Fibroblast of mammary gland (primary cell): Measurements from ENCODE around the gene ZNF423.

Source experiments
- DNase-seq: peaks from one replicate; pipeline ENCODE4 v3.0.0-alpha.2; 2010; ENCODE audit warnings: low read depth
- H3K4me3 ChIP-seq: 2 replicates; pipeline ENCODE4 v1.5.1; 2011; ENCODE audit warnings: low read depth, mild to moderate bottlenecking, low read length, moderate library complexity; ENCODE audit not compliant: control insufficient read depth
- CTCF ChIP-seq: conservative IDR thresholded peaks from 2 replicates; pipeline ENCODE4 v1.5.1; 2011; ENCODE audit warnings: low read depth, low read length, inconsistent platforms; ENCODE audit not compliant: control insufficient read depth, insufficient read depth

Gene ZNF423

GRCh38 chr16:49636608-49637007 lies 219.3 kb downstream of the ZNF423 start:
- no peak for TF ChIP-seq CTCF
- H3K4me3 ChIP-seq: no peak overlapping the region
- DNase-seq: no peak

GRCh38 chr16:49635591-49636581 lies 220.0 kb downstream of the ZNF423 start:
- DNase-seq: no peak
- TF ChIP-seq CTCF: no peak
- no peak overlapping the region for H3K4me3 ChIP-seq

- H3K4me3 ChIP-seq: no peak overlapping the region
- DNase-seq: no peak
- TF ChIP-seq CTCF: no peak
These were observed 220.9 kb downstream of the ZNF423 start for GRCh38 chr16:49635009-49635350.

- no peak overlapping the region for H3K4me3 ChIP-seq
- TF ChIP-seq CTCF: no peak
- no peak for DNase-seq
These were observed 221.5 kb downstream of the ZNF423 start for GRCh38 chr16:49634235-49635008.

- no peak for DNase-seq
- no peak for TF ChIP-seq CTCF
These were observed 223.1 kb downstream of the ZNF423 start for GRCh38 chr16:49632795-49633184.

GRCh38 chr16:49632086-49632794 lies 223.7 kb downstream of the ZNF423 start:
- no peak for DNase-seq
- no peak overlapping the region for H3K4me3 ChIP-seq
- TF ChIP-seq CTCF: no peak

More at GRCh38 chr16:49632795-49633184, 223.1 kb downstream of the ZNF423 start:
- H3K4me3 ChIP-seq: no peak overlapping the region
